RPMI8226 (cell line): ENCODE data around the gene IFI27L2.

Experiments used
- DNase-seq: peaks from one replicate; pipeline ENCODE4 v3.0.0-alpha.2; 2015

Gene IFI27L2

GRCh38 chr14:94121485-94121884, 7.9 kb downstream of the IFI27L2 start:
- no peak for DNase-seq

- DNase-seq: no peak
Observed at GRCh38 chr14:94120667-94121340, 8.6 kb downstream of the IFI27L2 start.

DNA sequence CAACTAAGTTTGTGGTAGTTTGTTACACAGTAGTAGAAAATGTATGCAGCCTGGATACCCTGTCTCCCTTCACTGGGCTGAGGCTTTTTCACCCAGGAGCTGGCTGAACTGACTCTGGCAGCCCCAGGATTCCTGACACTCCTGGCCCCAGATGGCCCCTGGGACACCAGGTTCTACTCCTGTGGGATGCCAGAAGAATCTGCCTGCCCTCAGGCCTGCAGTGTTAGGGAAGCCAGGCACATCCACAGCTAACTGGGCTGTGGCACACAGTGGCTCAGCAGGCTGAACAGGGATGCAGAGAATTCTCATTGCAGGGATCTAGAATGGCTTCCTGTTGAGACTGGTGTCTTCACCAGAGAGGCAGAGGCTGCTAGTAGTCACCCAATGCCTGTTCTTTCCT, 10.3 kb downstream of the IFI27L2 start:
- no peak for DNase-seq

DNA sequence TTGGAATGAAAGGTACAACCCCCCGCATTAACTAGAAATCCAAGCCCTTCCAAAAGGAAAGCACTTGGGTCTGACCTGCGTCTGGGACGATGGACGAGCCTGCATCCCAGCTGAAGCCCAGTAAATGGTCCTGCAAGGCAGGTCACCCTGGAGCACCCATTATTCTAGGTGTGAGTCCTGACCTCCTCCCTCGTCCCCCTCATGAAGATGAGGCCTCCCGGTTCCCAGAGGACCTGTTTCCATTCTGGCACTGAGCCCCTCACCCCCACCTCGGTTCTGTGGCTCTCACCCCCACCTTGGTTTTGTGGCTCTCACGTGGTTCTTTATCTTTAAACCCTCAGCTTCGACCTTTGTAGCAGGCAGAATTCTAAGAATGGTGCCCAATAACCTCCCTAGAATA, 11.5 kb downstream of the IFI27L2 start:
- no peak for DNase-seq

DNA sequence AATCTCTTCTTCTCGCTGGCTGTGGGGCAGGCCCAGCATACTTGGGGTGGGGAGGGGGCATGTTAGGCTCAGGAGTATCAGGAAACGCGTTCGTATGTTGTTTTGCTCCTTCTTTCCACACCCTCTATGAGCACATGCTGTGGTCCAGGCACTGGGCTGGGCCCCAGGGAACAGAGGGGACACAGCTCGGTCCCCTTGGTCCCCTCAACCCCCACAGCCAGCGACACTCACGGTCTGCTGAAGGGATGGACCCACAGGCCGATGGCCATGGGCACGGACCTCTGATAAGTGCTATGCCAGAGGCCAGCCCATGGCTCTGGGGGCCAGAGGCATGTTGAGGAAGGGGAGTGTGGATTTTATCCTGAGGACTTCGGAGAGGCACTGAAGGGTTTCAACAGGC, 12.7 kb downstream of the IFI27L2 start:
- no peak for DNase-seq

DNA sequence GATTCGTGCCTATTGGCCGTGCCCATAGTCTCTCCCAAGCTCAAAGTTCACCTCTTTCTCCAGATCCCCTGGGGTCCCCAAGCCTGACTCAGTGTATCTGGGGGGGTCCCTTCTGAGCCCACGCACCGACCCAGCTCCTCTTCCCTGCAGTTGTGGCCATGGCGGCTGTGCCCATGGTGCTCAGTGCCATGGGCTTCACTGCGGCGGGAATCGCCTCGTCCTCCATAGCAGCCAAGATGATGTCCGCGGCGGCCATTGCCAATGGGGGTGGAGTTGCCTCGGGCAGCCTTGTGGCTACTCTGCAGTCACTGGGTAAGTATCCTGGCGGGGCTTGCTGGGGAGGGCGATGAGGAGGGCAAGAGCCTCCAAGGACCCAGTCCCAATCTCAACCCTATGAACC, 13.8 kb downstream of the IFI27L2 start:
- no peak for DNase-seq

- DNase-seq: no peak
Observed at GRCh38 chr14:94115058-94115591, 14.3 kb downstream of the IFI27L2 start.

- DNase-seq: no peak
Observed at GRCh38 chr14:94114589-94115057, 14.8 kb downstream of the IFI27L2 start.

DNA sequence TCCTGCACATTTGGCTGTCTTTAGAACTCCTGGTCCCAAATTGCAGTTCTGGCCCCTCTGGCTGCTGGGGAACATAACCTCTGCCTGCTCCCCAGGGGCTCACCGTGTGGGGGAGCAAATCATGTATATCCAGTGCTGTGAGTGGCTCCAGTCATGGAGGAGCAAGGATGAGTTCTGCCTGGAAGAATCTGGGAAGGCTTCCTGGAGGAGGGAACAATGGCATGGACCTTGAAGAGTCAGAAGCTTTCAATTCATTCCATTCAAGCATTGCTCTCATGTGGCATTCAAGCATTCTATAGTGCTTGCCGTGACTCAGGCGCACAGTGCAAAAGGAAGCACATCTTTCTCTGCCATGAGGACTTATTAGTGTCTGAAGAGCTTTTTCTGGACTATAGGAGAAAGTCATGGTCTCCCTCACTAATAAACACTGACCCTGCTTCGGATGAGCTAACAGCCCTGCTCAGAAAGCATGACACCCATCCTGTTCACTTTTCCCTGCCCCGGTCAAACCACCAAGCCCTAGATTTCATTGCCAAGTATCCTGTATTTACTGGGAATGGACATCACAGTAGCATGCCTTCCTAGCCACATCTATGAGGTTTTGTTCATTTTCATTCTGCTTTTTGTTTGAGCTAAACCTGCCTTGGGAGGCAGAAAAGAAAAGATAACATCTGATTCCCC, 15.4 kb downstream of the IFI27L2 start:
- DNase-seq: no peak

GRCh38 chr14:94113490-94113889, 15.9 kb downstream of the IFI27L2 start:
- no peak for DNase-seq

GRCh38 chr14:94113073-94113472, 16.3 kb downstream of the IFI27L2 start:
- DNase-seq: no peak

GRCh38 chr14:94112513-94113063, 16.8 kb downstream of the IFI27L2 start:
- DNase-seq: no peak

GRCh38 chr14:94111276-94112095, 17.9 kb downstream of the IFI27L2 start:
- DNase-seq: no peak

DNA sequence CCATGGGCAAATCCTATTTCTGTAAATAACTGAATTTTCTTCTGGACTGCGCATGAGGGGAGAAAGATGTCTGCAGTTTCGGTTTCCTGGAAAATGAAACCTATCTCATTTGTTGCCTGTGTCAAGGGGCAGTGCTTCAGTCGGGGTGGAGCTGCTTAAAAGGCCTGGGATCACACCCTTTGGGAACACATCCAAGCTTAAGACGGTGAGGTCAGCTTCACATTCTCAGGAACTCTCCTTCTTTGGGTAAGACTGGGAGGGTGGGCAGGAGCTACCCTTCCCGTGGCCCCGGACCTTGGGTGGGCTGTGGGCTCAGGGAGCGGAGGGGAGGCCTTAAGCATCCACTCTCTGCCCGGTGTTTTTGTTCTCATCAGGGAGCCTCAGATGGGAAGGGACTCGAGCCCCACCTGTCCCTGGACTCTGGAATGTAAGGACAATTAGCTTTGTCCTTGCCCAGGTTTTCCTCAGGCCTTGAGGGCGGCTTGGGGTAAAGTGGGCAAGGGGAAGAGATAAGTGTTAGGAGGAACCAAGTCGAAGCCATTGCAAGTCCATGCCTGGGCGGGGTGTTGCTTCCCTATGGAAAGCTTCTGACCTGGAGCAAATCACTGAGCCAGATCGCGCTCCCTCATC, 18.7 kb downstream of the IFI27L2 start, which contains the start of gene IFI27:
Gene IFI27 (plus strand): TSS at position 185 of the 630 bp plus-strand sequence.
- no peak for DNase-seq

DNA sequence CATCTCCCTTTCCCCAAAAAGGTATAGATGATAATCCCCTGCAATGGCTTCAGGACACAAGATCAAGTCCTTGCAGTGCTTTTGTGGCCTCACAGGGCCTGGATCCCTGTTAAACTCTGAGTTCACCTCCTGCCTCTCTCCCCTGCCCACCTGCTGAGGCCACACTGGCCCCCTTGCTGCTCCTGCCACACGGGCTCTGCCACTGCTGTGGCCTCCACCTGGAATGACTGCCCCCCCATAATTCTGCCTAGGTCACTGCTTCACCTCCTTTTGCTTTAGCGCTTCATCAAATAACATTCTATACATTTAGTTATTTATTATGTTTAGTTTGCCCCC, 19.5 kb downstream of the IFI27L2 start:
- no peak for DNase-seq

GRCh38 chr14:94104731-94105130, 24.7 kb downstream of the IFI27L2 start:
- DNase-seq: no peak

GRCh38 chr14:94103554-94104150, 25.8 kb downstream of the IFI27L2 start:
- no peak for DNase-seq

- no peak for DNase-seq
Observed at GRCh38 chr14:94102768-94103482, 26.5 kb downstream of the IFI27L2 start.

DNA sequence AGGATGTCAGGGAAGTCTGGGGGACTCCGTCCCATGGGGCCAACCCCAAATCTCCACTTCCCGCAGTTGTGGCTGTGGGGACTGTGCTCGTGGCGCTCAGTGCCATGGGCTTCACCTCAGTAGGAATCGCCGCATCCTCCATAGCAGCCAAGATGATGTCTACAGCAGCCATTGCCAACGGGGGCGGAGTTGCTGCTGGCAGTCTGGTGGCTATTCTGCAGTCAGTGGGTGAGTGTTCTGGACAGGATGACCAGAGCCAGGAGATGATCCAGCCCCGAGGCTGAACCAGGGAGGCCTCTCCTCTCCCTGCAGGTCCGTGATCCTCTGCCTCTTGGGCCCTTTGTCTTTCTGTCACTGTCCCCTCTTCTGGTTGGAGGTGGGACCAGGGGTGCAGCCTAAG, 27.7 kb downstream of the IFI27L2 start:
- no peak for DNase-seq

DNA sequence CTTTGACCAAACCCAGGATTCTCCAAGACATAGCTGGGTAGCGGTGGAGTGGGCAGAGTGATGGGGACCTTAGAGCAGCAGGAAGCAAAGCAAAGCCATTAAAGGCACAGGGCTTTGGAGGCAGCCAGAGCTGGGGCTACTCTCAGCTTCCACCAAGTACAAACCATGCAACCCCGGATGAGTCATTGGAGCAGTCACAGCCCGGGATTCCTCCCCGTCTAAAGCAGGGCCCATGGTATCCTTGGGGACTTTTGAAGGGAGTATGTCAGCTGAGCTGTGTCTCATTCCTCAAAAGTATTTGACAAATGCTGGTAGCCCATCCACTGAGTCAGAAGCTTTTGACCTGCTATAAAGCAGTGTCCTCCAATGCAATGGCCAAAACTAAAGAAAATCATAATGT, 28.6 kb downstream of the IFI27L2 start:
- no peak for DNase-seq

- DNase-seq: no peak
Observed at GRCh38 chr14:94099006-94099405, 30.4 kb downstream of the IFI27L2 start.
